GM12891 (cell line): Measurements from ENCODE around the gene BTNL2.

ENCODE experiments used
- POLR2A ChIP-seq: IDR thresholded peaks from 2 replicates; pipeline ENCODE4 v1.6.1; 2011; ENCODE audit warnings: low read depth, low read length, control low read depth
- POLR2AphosphoS5 ChIP-seq: IDR thresholded peaks from 2 replicates; pipeline ENCODE4 v1.6.1; 2011; ENCODE audit warnings: low read depth, low read length, control low read depth
- TAF1 ChIP-seq: IDR thresholded peaks from 2 replicates; pipeline ENCODE4 v1.6.1; 2011; ENCODE audit warnings: low read depth, low read length, control low read depth

DNA sequence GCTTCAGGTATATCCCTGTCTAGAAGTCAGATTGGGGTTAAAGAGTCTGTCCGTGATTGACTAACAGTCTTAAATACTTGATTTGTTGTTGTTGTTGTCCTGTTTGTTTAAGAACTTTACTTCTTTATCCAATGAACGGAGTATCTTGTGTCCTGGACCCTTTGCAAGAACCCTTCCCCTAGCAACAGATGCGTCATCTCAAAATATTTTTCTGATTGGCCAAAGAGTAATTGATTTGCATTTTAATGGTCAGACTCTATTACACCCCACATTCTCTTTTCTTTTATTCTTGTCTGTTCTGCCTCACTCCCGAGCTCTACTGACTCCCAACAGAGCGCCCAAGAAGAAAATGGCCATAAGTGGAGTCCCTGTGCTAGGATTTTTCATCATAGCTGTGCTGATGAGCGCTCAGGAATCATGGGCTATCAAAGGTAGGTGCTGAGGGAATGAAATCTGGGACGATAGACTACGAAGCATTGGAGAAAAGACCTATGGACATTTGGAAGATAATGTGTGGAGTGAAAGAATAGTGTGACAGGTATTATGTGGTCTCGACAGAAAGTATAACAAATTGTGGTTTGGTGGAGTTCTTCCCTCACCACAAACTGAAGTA lies 32.7 kb upstream of the BTNL2 start, which contains the start of gene HLA-DRA:
- TF ChIP-seq POLR2A (peak; percentile 99), TAF1 (peak; percentile 99), POLR2AphosphoS5 (peak; percentile 99)
